ENCODE measurements around the gene CFAP58.

The CFAP58 gene

DNA sequence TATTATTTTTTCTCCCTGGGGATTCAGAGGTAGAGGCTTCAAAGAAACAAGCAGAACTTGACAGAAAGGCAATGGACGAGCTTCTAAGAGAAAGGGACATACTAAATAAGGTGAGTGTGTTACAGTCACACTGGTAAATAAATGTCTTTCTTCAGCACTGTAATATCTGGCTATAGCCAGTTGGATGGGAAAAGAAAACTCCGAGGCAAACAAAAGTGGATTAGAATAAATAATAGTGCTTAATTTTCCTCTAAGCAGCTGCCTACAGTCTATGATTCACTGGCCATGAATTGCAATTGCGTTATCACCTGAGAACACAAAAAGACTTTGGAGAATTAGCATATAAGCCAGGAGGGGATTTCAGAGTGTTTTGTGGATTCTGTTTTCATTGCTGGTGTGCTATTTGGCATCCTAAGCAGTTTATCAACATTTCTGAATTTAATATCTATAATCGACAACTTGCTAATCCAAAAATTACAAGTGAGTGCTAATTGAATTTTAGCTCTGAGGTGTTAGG is 23.2 kb downstream of the CFAP58 start:
- DNase-seq, result no peak

GRCh38 chr10:104380336-104380735 is 26.7 kb downstream of the CFAP58 start:
- DNase-seq, result no peak

- no peak for DNase-seq
These were observed 33.7 kb downstream of the CFAP58 start for GRCh38 chr10:104387130-104387888.

DNA sequence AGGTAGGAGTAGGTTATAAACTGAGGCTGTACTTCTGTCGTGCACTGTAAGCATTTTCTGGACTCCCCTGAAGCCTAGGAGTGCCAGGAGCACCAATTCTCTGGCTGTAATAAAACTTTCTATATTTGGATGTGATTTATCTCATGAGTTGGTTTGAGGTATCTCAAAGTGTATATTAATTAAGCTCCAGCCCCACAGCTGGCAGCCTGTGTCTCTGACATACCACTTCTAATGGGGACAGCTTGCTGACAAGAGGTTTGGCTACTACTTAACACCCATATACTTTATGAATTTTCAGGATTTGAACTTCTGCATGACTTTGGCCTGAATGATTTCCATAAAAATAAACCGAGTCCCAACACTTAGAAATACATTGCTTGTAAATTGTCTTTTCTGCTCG is 35.2 kb downstream of the CFAP58 start:
- no peak for DNase-seq

DNA sequence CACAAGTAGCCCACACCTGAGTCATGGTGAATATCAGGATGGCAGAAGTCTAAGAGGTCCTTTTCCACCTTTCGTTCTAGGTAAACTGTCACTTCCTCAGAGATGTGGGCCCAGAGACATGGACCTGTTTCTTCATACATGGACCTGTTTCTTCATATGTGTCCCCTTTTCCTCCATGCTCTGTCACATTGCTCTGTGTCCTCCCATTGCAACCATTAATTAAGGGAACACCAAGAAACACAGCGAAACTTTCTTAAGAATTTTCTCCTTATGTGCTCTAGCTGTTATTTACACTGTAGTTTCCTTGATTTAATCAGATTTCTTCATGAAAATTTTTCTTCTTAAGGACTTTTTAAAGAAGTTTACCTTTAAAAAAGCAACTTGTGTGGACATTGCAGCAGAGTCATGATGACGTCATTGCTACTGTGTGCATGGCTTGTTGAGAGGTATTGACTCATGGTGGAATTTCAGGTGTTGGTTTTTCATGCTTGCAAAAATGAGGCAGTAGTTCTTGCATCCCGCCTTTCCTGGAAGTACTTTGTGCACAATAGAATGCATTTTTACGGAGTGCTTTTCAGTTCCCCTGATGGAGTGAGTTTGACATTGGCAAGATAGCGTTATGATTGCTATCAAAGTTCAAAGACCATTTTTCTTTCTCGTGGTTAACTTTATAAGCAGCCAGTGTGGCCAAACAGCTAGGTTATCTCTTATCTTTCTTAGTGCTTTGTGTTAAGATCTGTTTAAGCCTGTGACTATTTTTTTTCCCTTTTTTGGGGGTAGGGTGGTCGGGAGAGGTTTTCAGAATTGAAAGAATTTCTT is 37.7 kb downstream of the CFAP58 start:
- DNase-seq, result no peak

DNA sequence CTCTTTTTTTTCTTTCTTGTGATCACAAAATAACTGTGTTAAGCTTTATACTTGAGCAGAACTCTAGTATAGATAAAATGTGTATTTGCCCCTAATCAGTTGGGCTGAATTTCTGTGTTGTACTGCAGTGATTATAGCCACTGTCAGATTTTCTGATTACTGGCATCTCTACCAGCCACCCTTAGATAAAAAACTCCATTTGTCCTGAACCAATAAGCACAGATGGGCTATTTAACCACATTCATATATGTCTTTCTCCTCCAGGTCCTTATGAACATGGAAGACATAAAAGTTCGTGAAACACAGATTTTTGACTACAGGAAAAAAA is 38.3 kb downstream of the CFAP58 start:
- DNase-seq, result no peak

DNA sequence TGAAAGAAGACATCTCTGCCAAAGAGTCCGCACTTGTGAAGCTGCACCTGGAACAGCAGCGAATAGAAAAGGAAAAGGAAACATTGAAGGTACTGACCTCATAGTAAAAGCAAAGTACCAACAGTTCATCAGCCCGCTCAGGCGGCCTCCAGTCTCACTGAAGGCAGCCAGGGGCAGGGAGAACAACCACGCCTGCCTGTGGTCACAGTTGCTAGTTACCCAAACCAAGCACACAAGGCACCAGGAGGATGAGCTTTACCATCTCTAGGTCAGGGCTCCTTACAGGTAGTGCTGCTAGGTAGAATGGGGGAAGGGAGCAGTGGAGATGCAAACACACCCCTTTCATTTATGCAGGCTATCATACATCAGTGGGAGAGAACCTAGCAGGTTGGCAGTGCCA is 39.8 kb downstream of the CFAP58 start:
- no peak for DNase-seq

DNA sequence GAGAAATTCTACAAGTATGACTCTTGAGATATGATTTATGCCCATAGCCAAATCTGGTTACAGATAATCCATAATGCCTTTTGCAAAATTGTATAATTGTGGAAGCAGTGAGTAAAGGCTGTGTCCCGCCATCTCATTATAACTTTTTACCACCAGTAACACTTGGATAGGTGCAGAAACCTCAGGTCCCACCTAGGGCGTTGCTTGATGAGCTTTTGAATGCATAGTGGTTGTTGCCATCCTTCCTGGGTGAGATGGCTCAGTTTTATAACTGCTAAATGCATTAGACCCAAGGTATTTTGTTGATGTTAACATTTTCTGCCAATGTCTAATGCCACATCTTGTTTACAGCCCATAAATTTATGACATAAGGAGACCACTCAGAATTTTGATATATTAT is 42.9 kb downstream of the CFAP58 start:
- DNase-seq, result no peak

DNA sequence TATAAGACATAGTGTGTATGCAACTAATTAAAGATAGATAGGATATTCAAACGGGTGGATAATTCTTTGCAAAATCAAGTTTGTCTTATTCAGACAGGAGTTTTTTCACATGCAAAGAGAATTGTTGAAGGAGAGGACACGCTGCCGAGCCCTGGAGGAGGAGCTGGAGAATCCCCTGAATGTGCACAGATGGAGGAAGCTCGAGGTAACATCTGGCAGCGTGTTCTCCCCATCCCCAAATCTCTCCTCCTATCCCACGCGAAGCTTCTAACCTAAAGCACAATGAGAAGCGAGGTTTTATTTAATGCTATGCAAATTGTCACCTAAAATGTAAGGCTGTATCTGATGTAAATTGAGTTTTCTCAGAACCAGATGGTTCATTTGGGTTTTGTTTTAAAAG is 50.0 kb downstream of the CFAP58 start:
- no peak for DNase-seq

DNA sequence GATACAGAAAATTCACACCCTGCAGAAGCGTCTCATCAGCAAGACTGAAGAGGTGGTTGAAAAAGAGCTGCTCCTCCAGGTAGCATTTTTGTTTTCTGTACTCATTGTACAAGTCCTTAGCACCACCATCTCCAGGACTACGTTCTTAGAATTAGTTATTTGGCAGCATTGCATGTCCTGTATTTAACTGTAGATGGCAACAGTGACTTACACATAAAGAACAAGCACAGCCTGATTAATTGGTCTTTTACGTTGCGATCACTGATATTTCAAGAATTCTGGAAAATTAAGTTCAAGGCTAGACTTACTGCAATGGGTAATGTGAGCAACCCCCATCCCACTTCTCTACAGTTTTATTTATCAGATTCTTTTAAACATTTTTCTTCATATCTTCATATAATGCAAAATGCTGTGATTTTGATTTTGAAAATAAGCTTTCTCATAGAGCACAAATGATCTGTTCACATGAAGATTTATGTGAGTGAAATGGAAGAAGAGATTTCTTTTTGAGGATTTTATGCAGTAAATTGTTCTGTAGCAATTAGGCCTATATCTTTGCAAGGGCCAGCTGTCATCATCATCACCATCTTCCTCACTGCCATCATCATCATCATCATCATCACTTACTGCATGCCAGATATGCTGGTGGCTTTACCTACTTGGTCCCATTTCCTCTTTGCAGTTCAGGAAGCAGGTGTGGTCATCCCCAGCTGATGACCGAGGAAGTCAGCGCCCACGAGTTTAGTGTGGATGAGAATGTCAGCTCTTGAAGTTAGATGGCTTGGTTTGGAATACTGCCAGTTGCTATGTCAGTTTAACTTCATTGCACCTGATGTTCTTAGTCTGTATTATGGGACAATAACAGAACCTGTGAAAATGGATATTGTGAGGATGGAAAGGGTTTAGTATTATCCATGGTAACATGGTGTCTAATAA is 53.4 kb downstream of the CFAP58 start:
- DNase-seq, result no peak

DNA sequence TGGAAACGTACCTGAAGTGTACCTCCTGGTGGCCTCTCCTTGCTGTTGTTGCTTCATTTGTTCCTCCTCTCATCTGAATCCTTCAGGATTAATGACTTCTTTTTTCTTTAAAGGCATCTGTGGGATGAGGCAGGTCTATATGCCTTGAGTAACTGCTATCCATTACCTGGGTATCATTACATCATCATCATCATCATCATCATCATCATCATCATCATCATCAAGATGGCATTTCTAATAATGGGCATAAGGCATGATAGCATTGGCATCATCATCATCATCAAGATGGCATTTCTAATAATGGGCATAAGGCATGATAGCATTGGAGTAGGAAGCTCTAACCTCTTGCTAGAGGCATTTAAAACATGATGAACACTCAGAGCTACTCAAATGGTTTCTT is 59.9 kb downstream of the CFAP58 start:
- no peak for DNase-seq

- no peak for DNase-seq
These were observed 62.0 kb downstream of the CFAP58 start for GRCh38 chr10:104415526-104416165.

- no peak for DNase-seq
These were observed 63.2 kb downstream of the CFAP58 start for GRCh38 chr10:104416851-104417250.

- no peak for DNase-seq
These were observed 64.1 kb downstream of the CFAP58 start for GRCh38 chr10:104417637-104418292.

DNA sequence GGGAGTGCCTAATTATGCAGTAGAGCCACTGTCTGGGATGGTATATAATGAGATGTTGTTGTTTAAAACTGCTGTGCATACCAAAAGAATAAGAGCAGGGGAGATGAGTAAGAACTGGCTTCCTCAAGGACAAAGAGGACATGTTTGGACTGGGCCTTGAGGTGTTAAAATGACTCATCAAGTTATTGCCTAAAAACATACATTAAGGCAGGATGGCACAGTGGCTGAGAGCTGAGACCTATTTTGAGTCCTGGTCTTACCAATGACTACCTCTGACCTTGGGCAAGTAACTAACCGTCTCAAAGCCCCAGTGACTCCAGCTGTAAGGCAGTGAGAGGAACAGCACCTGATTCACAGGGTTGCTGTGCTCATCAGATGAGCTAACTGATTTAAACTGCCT is 71.1 kb downstream of the CFAP58 start:
- no peak for DNase-seq

DNA sequence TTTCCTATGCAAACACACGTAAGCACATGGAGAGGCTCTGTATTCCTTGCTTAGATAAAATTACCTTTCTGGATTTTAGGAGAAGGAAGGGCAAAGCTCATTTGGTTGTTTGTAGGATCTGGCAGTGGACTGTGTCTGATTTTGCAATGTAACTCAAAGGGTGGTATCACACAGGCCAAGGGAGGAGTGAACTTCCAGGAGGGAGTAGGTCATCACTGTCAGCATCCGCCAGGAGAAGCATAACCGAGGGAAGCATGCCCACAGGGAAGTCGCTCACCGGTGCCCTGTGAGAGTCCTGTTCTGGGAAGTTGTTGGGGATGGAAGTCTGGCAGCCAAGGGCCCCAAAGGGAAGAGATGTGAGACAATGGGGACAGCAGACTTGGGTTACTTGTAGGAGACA is 74.4 kb downstream of the CFAP58 start:
- DNase-seq, result no peak

- DNase-seq, result no peak
These were observed 76.2 kb downstream of the CFAP58 start for GRCh38 chr10:104429846-104430245.

DNA sequence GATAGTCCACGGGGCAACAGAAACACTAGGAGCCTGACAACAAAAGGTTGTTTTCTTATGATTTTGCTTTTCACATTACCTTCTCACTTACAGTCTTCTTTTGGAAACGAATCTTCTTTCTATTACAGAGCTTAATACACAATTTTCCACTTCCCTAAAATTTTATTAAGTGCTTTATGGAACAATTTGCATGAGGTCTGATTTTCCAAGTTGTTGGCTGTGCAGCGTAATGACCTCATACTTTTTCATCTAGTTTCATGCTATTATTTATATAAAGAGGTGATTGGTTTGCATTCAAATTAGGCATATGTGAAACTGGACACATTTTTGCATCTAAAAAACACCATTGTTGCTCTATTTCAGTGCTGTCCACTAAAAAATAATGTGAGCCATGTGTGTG is 76.7 kb downstream of the CFAP58 start:
- no peak for DNase-seq

DNA sequence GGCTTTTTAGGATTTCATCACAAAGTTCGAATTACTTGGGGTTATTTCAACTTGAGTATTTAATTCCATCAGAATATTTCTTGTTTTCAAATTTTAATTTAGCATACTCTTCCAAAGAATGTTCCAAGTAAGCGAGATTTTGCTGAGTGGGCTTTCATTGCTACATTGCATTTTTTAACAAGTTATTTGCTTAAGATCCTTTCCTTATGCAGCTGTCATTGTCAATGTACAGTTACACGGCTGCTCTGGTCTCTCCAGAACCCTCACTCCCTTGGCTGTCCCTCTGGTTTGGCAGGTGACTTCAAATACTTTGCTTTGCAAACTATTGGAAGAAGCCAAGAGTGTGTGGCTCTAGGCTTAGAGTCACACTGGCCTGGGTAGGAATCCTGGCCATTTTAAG is 80.0 kb downstream of the CFAP58 start:
- DNase-seq, result no peak

DNA sequence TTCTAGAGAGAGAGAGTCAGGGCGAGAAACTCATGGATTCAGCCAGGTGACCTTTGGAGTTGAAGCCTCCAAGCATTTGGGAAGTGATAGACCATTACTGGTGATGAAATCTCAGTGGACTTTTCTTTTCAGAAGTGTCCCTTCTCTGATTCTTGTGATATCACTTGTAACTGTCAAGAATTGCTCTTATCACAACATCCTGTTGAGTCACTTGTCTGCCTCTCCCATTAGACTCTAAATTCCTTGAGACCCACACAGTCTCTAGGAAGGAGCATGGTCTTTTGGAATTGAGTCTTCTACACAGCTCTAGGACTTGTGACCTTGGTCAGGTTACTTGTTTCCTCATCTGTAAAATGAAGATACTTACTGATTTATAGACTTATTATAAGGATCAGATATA is 81.0 kb downstream of the CFAP58 start:
- no peak for DNase-seq

- no peak for DNase-seq
These were observed 82.2 kb downstream of the CFAP58 start for GRCh38 chr10:104435822-104436221.

GRCh38 chr10:104437226-104437625 is 83.6 kb downstream of the CFAP58 start:
- DNase-seq, result no peak
